ENCODE data around the gene NCBP2L.

Gene NCBP2L

GRCh38 chrX:107731831-107732502 lies 45.6 kb upstream of the NCBP2L start (continued):
- no peak for TF ChIP-seq ZNF639 (tag by site-specific recombination; IDR thresholded peaks at IDR 0.05)
- TF ChIP-seq ZNF785 (tag by site-specific recombination; IDR thresholded peaks at IDR 0.05) = no peak
- no peak for TF ChIP-seq ZNF416 (tag by site-specific recombination; IDR thresholded peaks at IDR 0.05)
- no peak for TF ChIP-seq ZIC2 (tag by site-specific recombination; IDR thresholded peaks at IDR 0.05)
- peak; percentile 86 for TF ChIP-seq WT1 (tag by site-specific recombination; IDR thresholded peaks at IDR 0.05)
- TF ChIP-seq ZNF510 (tag by site-specific recombination; IDR thresholded peaks at IDR 0.05; ENCODE audit: insufficient replicate concordance) = no peak
- TF ChIP-seq EGR2 (tag by site-specific recombination; IDR thresholded peaks at IDR 0.05; ENCODE audit: low read depth) = peak; percentile 78
- TF ChIP-seq ZNF692 (tag by site-specific recombination; IDR thresholded peaks at IDR 0.05) = peak; percentile 91
- TF ChIP-seq ZXDB (tag by site-specific recombination; IDR thresholded peaks at IDR 0.05) = 0 out of 2 replicates have a peak, but pooled peaks have one; percentile 22
- no peak; the same call in 1 of the 2 replicates for TF ChIP-seq TRIM28 (IDR thresholded peaks at IDR 0.05; ENCODE audit: borderline replicate concordance, low read length)
- TF ChIP-seq KLF10 (tag by site-specific recombination; IDR thresholded peaks at IDR 0.05) = no peak
- TF ChIP-seq KLF16 (tag by site-specific recombination; IDR thresholded peaks at IDR 0.05) = 0 out of 2 replicates have a peak, but pooled peaks have one; percentile 50
- TF ChIP-seq SP2 (tag by site-specific recombination; IDR thresholded peaks at IDR 0.05) = peak; percentile 60
- TF ChIP-seq SP7 (tag by site-specific recombination; IDR thresholded peaks at IDR 0.05) = peak; percentile 63
- peak; percentile 70 for TF ChIP-seq PRDM10 (tag by site-specific recombination; IDR thresholded peaks at IDR 0.05)
- TF ChIP-seq ZNF423 (tag by site-specific recombination; IDR thresholded peaks at IDR 0.05) = 0 out of 2 replicates have a peak, but pooled peaks have one; percentile 23
- no peak for TF ChIP-seq ZNF558 (tag by site-specific recombination; IDR thresholded peaks at IDR 0.05)
- no peak for TF ChIP-seq ZNF658 (tag by site-specific recombination; IDR thresholded peaks at IDR 0.05)
- TF ChIP-seq ZNF26 (tag by site-specific recombination; IDR thresholded peaks at IDR 0.05) = no peak
- TF ChIP-seq ZNF571 (tag by site-specific recombination; IDR thresholded peaks at IDR 0.05) = no peak
- 0 out of 2 replicates have a peak, but pooled peaks have one; percentile 50 for TF ChIP-seq ZNF18 (tag by site-specific recombination; IDR thresholded peaks at IDR 0.05)
- TF ChIP-seq GLIS1 (tag by site-specific recombination; IDR thresholded peaks at IDR 0.05) = 0 out of 2 replicates have a peak, but pooled peaks have one; percentile 24
- no peak for TF ChIP-seq ZFP37 (tag by site-specific recombination; IDR thresholded peaks at IDR 0.05)
- TF ChIP-seq ZBTB8A (tag by site-specific recombination; IDR thresholded peaks at IDR 0.05) = peak; percentile 24; the same call in 1 of the 2 replicates
- no peak for TF ChIP-seq ZNF768 (tag by site-specific recombination; IDR thresholded peaks at IDR 0.05)
- TF ChIP-seq MEIS1 (CRISPR knock-in tag; IDR thresholded peaks at IDR 0.05; ENCODE audit: borderline replicate concordance) = no peak
- peak; percentile 98 for TF ChIP-seq ZNF223 (tag by site-specific recombination; IDR thresholded peaks at IDR 0.05)
- no peak for TF ChIP-seq ZBTB1 (tag by site-specific recombination; IDR thresholded peaks at IDR 0.05)
- TF ChIP-seq GLIS2 (tag by site-specific recombination; IDR thresholded peaks at IDR 0.05) = peak; percentile 60
